Neural cell (in vitro differentiated cells): ENCODE data around the gene FGD4. TPM values are rescaled to one million over a fixed set of nuclear protein-coding genes. Genes with fewer than 3 reads are reported as not detected.

Experiments
- H2AFZ ChIP-seq: fragments of 200-600, 300-800 bp; sonication (generic), shearing (Covaris generic); 2 replicates; pipeline ENCODE4 v1.6.0; 2014; ENCODE audit warnings: low read depth, mild to moderate bottlenecking, antibody characterized with exemption, low read length, moderate library complexity
- H3F3A ChIP-seq: fragments of 200-600 bp; shearing (Covaris generic); 2 replicates; pipeline ENCODE4 v1.6.1; 2016; ENCODE audit warnings: mild to moderate bottlenecking, moderate library complexity, mixed read lengths, antibody characterized with exemption, low read length; ENCODE audit not compliant: insufficient read depth, poor library complexity, severe bottlenecking
- H3K27ac ChIP-seq: fragments of 200-600, 300-800 bp; sonication (generic), shearing (Covaris generic); 2 replicates; pipeline ENCODE4 v1.5.1; 2014; ENCODE audit warnings: mild to moderate bottlenecking, low read length, moderate library complexity
- H3K27me3 ChIP-seq: fragments of 300-800, 200-600 bp; sonication (generic), shearing (Covaris generic); 2 replicates; pipeline ENCODE4 v1.6.0; 2014; ENCODE audit warnings: mild to moderate bottlenecking, low read depth, low read length, moderate library complexity; ENCODE audit not compliant: insufficient read depth
- H3K36me3 ChIP-seq: fragments of 300-800, 200-600 bp; sonication (generic), shearing (Covaris generic); 2 replicates; pipeline ENCODE4 v1.5.1; 2014; ENCODE audit warnings: mild to moderate bottlenecking, antibody characterized with exemption, low read length, moderate library complexity; ENCODE audit not compliant: insufficient read depth
- H3K4me2 ChIP-seq: fragments of 300-800, 200-600 bp; sonication (generic), shearing (Covaris generic); 2 replicates; pipeline ENCODE4 v1.6.0; 2014; ENCODE audit warnings: mild to moderate bottlenecking, low read length
- H3K4me3 ChIP-seq: fragments of 300-800, 200-600 bp; sonication (generic), shearing (Covaris generic); 2 replicates; pipeline ENCODE4 v1.5.1; 2014; ENCODE audit warnings: mild to moderate bottlenecking, low read length, moderate library complexity
- H3K79me2 ChIP-seq: fragments of 200-600 bp; shearing (Covaris generic); replicated peaks from 2 replicates; pipeline ENCODE4 v1.6.0; 2014; ENCODE audit warnings: mild to moderate bottlenecking, low read length, moderate library complexity; ENCODE audit not compliant: insufficient read depth
- H3K9ac ChIP-seq: fragments of 300-800, 200-600 bp; sonication (generic), shearing (Covaris generic); 2 replicates; pipeline ENCODE4 v1.6.1; 2016; ENCODE audit warnings: mild to moderate bottlenecking, low read length, mixed read lengths
- H3K9me2 ChIP-seq: fragments of 200-600 bp; shearing (Covaris generic); 2 replicates; pipeline ENCODE4 v1.6.1; 2016; ENCODE audit warnings: mild to moderate bottlenecking, low read length, mixed read lengths; ENCODE audit not compliant: insufficient read depth
- H3K9me3 ChIP-seq: fragments of 200-600, 300-800 bp; sonication (generic), shearing (Covaris generic); 2 replicates; pipeline ENCODE4 v1.6.1; 2016; ENCODE audit warnings: mild to moderate bottlenecking, mixed run types, low read length, moderate library complexity, mixed read lengths
- H4K20me1 ChIP-seq: fragments of 200-600 bp; shearing (Covaris generic); 2 replicates; pipeline ENCODE4 v1.6.1; 2016; ENCODE audit warnings: mild to moderate bottlenecking, mixed run types; ENCODE audit not compliant: insufficient read depth
- CTCF ChIP-seq: fragments of 450-650 bp; IDR thresholded peaks from 2 replicates; pipeline ENCODE4 v1.5.1; 2014; ENCODE audit warnings: antibody characterized with exemption, mild to moderate bottlenecking, moderate library complexity; ENCODE audit not compliant: poor library complexity, severe bottlenecking
- EP300 ChIP-seq: fragments of 450-650 bp; conservative IDR thresholded peaks from 2 replicates; pipeline ENCODE4 v1.6.1; 2014; ENCODE audit warnings: antibody characterized with exemption, mild to moderate bottlenecking, moderate library complexity; ENCODE audit not compliant: poor library complexity, severe bottlenecking
- EZH2 ChIP-seq: fragments of 200-600, 300-800 bp; shearing (Covaris generic), sonication (generic); IDR thresholded peaks from 2 replicates; pipeline ENCODE4 v1.6.1; 2014; ENCODE audit warnings: antibody characterized with exemption, low read length, borderline replicate concordance, mild to moderate bottlenecking; ENCODE audit not compliant: insufficient read depth, poor library complexity, severe bottlenecking
- MXI1 ChIP-seq: fragments of 450-650 bp; conservative IDR thresholded peaks from 2 replicates; pipeline ENCODE4 v1.6.1; 2014; ENCODE audit warnings: antibody characterized with exemption, mild to moderate bottlenecking; ENCODE audit not compliant: poor library complexity, severe bottlenecking
- POLR2AphosphoS5 ChIP-seq: IDR thresholded peaks from 2 replicates; pipeline ENCODE4 v1.6.1; 2012
- RAD21 ChIP-seq: fragments of 450-650 bp; conservative IDR thresholded peaks from 2 replicates; pipeline ENCODE4 v1.6.1; 2014; ENCODE audit warnings: antibody characterized with exemption, mild to moderate bottlenecking, moderate library complexity
- REST ChIP-seq: IDR thresholded peaks from 2 replicates; pipeline ENCODE4 v1.6.1; 2012; ENCODE audit warnings: borderline replicate concordance
- SMC3 ChIP-seq: fragments of 450-650 bp; conservative IDR thresholded peaks from 2 replicates; pipeline ENCODE4 v1.6.1; 2014; ENCODE audit warnings: antibody characterized with exemption, mild to moderate bottlenecking, moderate library complexity; ENCODE audit not compliant: poor library complexity
- TAF1 ChIP-seq: IDR thresholded peaks from 2 replicates; pipeline ENCODE4 v1.6.1; 2012; ENCODE audit warnings: low read depth
- polyA plus RNA-seq: library from polyadenylated mRNA; depleted of rRNA; stranded (reverse); fragments of >200 nt; gene quantifications from 2 replicates; pipeline ENCODE4 v1.2.3, GENCODE V29; 2014

Gene FGD4
- polyA plus RNA-seq, 1 donor from 2014 or later: 24.4 TPM

- TF ChIP-seq POLR2AphosphoS5 (no peak), REST (no peak), TAF1 (no peak), CTCF (no peak), EZH2 (no peak), RAD21 (no peak), SMC3 (no peak), MXI1 (no peak), EP300 (no peak)
Observed at GRCh38 chr12:32369202-32369601, 30.2 kb upstream of the FGD4 start.

GRCh38 chr12:32377344-32378055 lies 21.9 kb upstream of the FGD4 start:
- H3K4me2 ChIP-seq: no peak overlapping the region

More at GRCh38 chr12:32369202-32369601, 30.2 kb upstream of the FGD4 start:
- H3K4me3 ChIP-seq: no peak overlapping the region
- no peaks in the 10 kb centered on the region for H3F3A ChIP-seq
- no peaks in the 10 kb centered on the region for H3K79me2 ChIP-seq
- no peaks in the 10 kb centered on the region for H3K27me3 ChIP-seq
- H3K4me2 ChIP-seq: no peak overlapping the region
- no peak overlapping the region for H3K27ac ChIP-seq
- no peaks in the 10 kb centered on the region for H3K36me3 ChIP-seq
- no peak overlapping the region for H2AFZ ChIP-seq
- no peaks in the 10 kb centered on the region for H3K9me3 ChIP-seq
- H3K9me2 ChIP-seq: no peaks in the 10 kb centered on the region
- H4K20me1 ChIP-seq: no peaks in the 10 kb centered on the region
- H3K9ac ChIP-seq: no peak overlapping the region

More at GRCh38 chr12:32377344-32378055, 21.9 kb upstream of the FGD4 start:
- Histone ChIP-seq H3K9ac (no peak overlapping the region), H3F3A (no peaks in the 10 kb centered on the region), H3K27ac (no peak overlapping the region), H3K4me3 (no peak overlapping the region), H3K9me2 (no peaks in the 10 kb centered on the region), H3K36me3 (peaks cover 8% of the 10 kb centered on the region), H4K20me1 (no peaks in the 10 kb centered on the region), H2AFZ (no peak overlapping the region), H3K79me2 (no peaks in the 10 kb centered on the region), H3K27me3 (no peaks in the 10 kb centered on the region), H3K9me3 (no peaks in the 10 kb centered on the region)
- no peak for TF ChIP-seq EZH2
- TF ChIP-seq REST: no peak
- no peak for TF ChIP-seq POLR2AphosphoS5
- no peak for TF ChIP-seq CTCF
- no peak for TF ChIP-seq MXI1
- TF ChIP-seq SMC3: no peak
- no peak for TF ChIP-seq TAF1
- TF ChIP-seq EP300: no peak
- TF ChIP-seq RAD21: no peak
